NCI-H524 (cell line): ENCODE measurements around the gene EIF6.
"Not testable (repeated sequence)": the region's sequence is repeated elsewhere in the genome, so short reads cannot be mapped to it uniquely, and the experiment has no call there.

Experiments used
- DNase-seq, 2 experiments: peaks; one replicate each; lab custom pipeline; 2025; lab: John Stamatoyannopoulos, UW

EIF6 gene

GRCh38 chr20:35254448-35254999, 30.0 kb downstream of the EIF6 start:
- DNase-seq, result no peak

- DNase-seq, result no peak
Measured at GRCh38 chr20:35253010-35253409, 31.6 kb downstream of the EIF6 start.

GRCh38 chr20:35252598-35252997, 32.0 kb downstream of the EIF6 start:
- DNase-seq, result not testable (repeated sequence)

GRCh38 chr20:35252037-35252461, 32.5 kb downstream of the EIF6 start:
- DNase-seq, result no peak

GRCh38 chr20:35251613-35251940, 33.0 kb downstream of the EIF6 start:
- DNase-seq, result no peak

- peak in 1 of 2 experiments; percentile 20 for DNase-seq
Measured at GRCh38 chr20:35248641-35249475, 35.7 kb downstream of the EIF6 start.

GRCh38 chr20:35246723-35247122, 37.8 kb downstream of the EIF6 start:
- no peak for DNase-seq

- DNase-seq, result no peak
Measured at GRCh38 chr20:35243986-35244385, 40.6 kb downstream of the EIF6 start.

- DNase-seq, result no peak
Measured at GRCh38 chr20:35243317-35243716, 41.3 kb downstream of the EIF6 start.

GRCh38 chr20:35240811-35241293, 43.7 kb downstream of the EIF6 start:
- no peak for DNase-seq

- no peak for DNase-seq
Measured at GRCh38 chr20:35240083-35240810, 44.3 kb downstream of the EIF6 start.

GRCh38 chr20:35238735-35239134, 45.8 kb downstream of the EIF6 start:
- no peak for DNase-seq

- no peak for DNase-seq
Measured at GRCh38 chr20:35238170-35238569, 46.4 kb downstream of the EIF6 start.

GRCh38 chr20:35237486-35237885, 47.1 kb downstream of the EIF6 start:
- peak in 1 of 2 experiments; percentile 25 for DNase-seq

GRCh38 chr20:35235881-35236280, 48.7 kb downstream of the EIF6 start:
- no peak for DNase-seq

GRCh38 chr20:35232575-35232974, 52.0 kb downstream of the EIF6 start:
- peak; percentile 91 to 93 for DNase-seq
